Spleen (tissue), 11 donors: ENCODE results near the gene VRTN. TPM values are rescaled to one million over a fixed set of nuclear protein-coding genes. Genes with fewer than 3 reads are reported as not detected.

Experiments
- DNase-seq: peaks from one replicate; pipeline ENCODE4 v3.0.0-alpha.2; 2020
- H3K27ac ChIP-seq, 8 donors: fragments of 200-600 bp; sonication (generic) in 7 of 8; 1 replicate in 4 of 8; 2 replicates in 4 of 8; pipeline versions ENCODE4 v1.5.0 to v1.8.0; 2016 to 2021; ENCODE audit warnings: inconsistent platforms in 4 of 8, mild to moderate bottlenecking in 4 of 8, moderate library complexity in 1 of 8
- H3K27me3 ChIP-seq, 7 donors: fragments of 200-600 bp; sonication (generic) in 6 of 7; replicated peaks in 1 of 7; 1 replicate in 4 of 7; 2 replicates in 3 of 7; pipeline versions ENCODE4 v1.5.0 to v1.8.0; 2016 to 2021; ENCODE audit warnings: inconsistent platforms in 3 of 7, mild to moderate bottlenecking in 1 of 7
- H3K36me3 ChIP-seq, 6 donors: fragments of 200-600 bp; sonication (generic) in 5 of 6; 1 replicate in 4 of 6; 2 replicates in 2 of 6; pipeline versions ENCODE4 v1.5.0 to v1.8.0; 2016 to 2021; ENCODE audit warnings: inconsistent platforms in 2 of 6
- H3K4me1 ChIP-seq, 6 donors: fragments of 200-600 bp; sonication (generic) in 5 of 6; 1 replicate in 3 of 6; 2 replicates in 3 of 6; pipeline versions ENCODE4 v1.5.0 to v1.8.0; 2016 to 2021; ENCODE audit warnings: inconsistent platforms in 3 of 6
- H3K4me3 ChIP-seq, 8 donors: fragments of 200-600 bp; sonication (generic) in 7 of 8; 1 replicate in 4 of 8; 2 replicates in 4 of 8; pipeline versions ENCODE4 v1.5.0 to v1.8.0; 2016 to 2021; ENCODE audit warnings: inconsistent platforms in 4 of 8, mild to moderate bottlenecking in 4 of 8, moderate library complexity in 2 of 8
- H3K9me3 ChIP-seq, 8 donors: fragments of 200-600 bp; sonication (generic) in 7 of 8; 1 replicate in 4 of 8; 2 replicates in 4 of 8; pipeline versions ENCODE4 v1.5.0 to v1.8.0; 2016 to 2021; ENCODE audit warnings: inconsistent platforms in 4 of 8
- CTCF ChIP-seq, 11 experiments: fragments of 200-600 bp in 7 of 11; fragments of 450-650 bp in 4 of 11; sonication (generic) in 4 of 11; IDR thresholded peaks in 8 of 11; conservative IDR thresholded peaks in 3 of 11; 1 replicate in 7 of 11; 2 replicates in 4 of 11; pipeline versions ENCODE4 v1.4.0 to v1.8.0; 2016 to 2021; ENCODE audit warnings: antibody characterized with exemption in 11 of 11, inconsistent platforms in 4 of 11, mild to moderate bottlenecking in 1 of 11
- POLR2A ChIP-seq, 3 donors: fragments of 450-650 bp; IDR thresholded peaks; one replicate each; pipeline ENCODE4 v1.5.1; 2017; ENCODE audit warnings: antibody characterized with exemption in 3 of 3, mild to moderate bottlenecking in 1 of 3
- POLR2AphosphoS5 ChIP-seq, 3 donors: sonication (generic); formaldehyde crosslinking; IDR thresholded peaks; one replicate each; pipeline ENCODE4 v1.5.1; 2017; ENCODE audit warnings: antibody characterized with exemption in 3 of 3
- WGBS, 5 donors: extraction: QIAGEN DNeasy Blood & Tissue Kit in 3 of 5; methylation state at CpG; one replicate each; pipeline versions ENCODE4 v1.1.5 to v1.1.7; 2013 to 2018; 5-methylcytosine and 5-hydroxymethylcytosine counted together
- intact Hi-C: fragments of 100-400 bp; cut with DNase I; formaldehyde crosslinking; loops from one replicate; pipeline ENCODE4 v1.15.0; 2023; ENCODE audit warnings: low total_unique reads
- polyA plus RNA-seq, 3 donors: library from polyadenylated mRNA; stranded (reverse); fragments of 200-250 nt; gene quantifications; one replicate each; pipeline ENCODE4 v1.2.1, GENCODE V29; 2013
- total RNA-seq, 7 donors: library from RNA; depleted of rRNA in 3 of 7; stranded (reverse); fragments of >200 nt in 3 of 7; fragmentation: NEBNext Ultra II Directional in 4 of 7; extraction: Animal tissue kit (Norgen Biotek cat#: 25700) in 4 of 7; gene quantifications; one replicate each; pipeline versions ENCODE4 v1.1.0 to v1.2.1, GENCODE V29; 2016 to 2021
- donor health status: healthy with polysubstance abuse.
- donor health status: DM: no; HTN: no; CAD: no; lungs with moderate emphysema.
- donor health status: DM: no; HTN: no; CAD: no.
- donor health status: Bipolar disorder and iron deficiency.
- donor health status: healthy.
- donor health status: DM: no; HTN: no; CAD: no.
- donor health status: DM: yes; HTN: yes; CAD: no.

VRTN gene
- total and polyA plus RNA-seq, 10 donors, result 0.07 to 0.21 (median 0.10) TPM; not detected in 7

- Histone ChIP-seq H3K27me3 (no peaks in the 10 kb centered on the region), H3K9me3 (no peaks in the 10 kb centered on the region), H3K4me3 (peak overlapping the region; percentile 64 to 97 (median 88)), H3K27ac (peak overlapping the region; percentile 67 to 93 (median 89)), H3K36me3 (peaks cover 0 to 30% (median 20%) of the 10 kb centered on the region in 6 donors), H3K4me1 (peaks cover 25 to 58% (median 39%) of the 10 kb centered on the region in 6 donors)
- TF ChIP-seq CTCF (IDR thresholded peaks at IDR 0.05 in 8 of 11, conservative IDR thresholded peaks at IDR 0.05 in 3 of 11), result peak; percentile 15 to 49 (median 45)
- TF ChIP-seq POLR2A (IDR thresholded peaks at IDR 0.05), result no peak
- WGBS, 5 donors, result 0 to 1% (median 1%) methylated on average over 6 of the region's 6 CpGs
- intact Hi-C loops, result no loop called here
- DNase-seq, result no peak
Measured at GRCh38 chr14:74302152-74302628, 46.1 kb upstream of the VRTN start.

GRCh38 chr14:74302634-74303569 lies 45.4 kb upstream of the VRTN start, which contains the start of gene ABCD4:
Gene ABCD4, minus strand, starts transcription at chr14:74302934. Its CDS starts 22 bp downstream, at chr14:74302912.
- no peaks in the 10 kb centered on the region for H3K27me3 ChIP-seq
- H3K27ac ChIP-seq, result peak within 1 kb of the TSS; percentile 67 to 93 (median 89)
- peak; percentile 89 to 92 (median 90) for TF ChIP-seq POLR2AphosphoS5 (IDR thresholded peaks at IDR 0.05)
- TF ChIP-seq CTCF (IDR thresholded peaks at IDR 0.05 in 8 of 11, conservative IDR thresholded peaks at IDR 0.05 in 3 of 11), result peak in 6 of 11 experiments; percentile 10 to 58 (median 48)
- peak in 2 of 3 donors; percentile 58 to 66 for TF ChIP-seq POLR2A (IDR thresholded peaks at IDR 0.05)
- H3K36me3 ChIP-seq, result peaks cover 0 to 22% (median 13%) of the 10 kb centered on the region in 6 donors
- no peaks in the 10 kb centered on the region for H3K9me3 ChIP-seq
- DNase-seq, result peak; percentile 98
- 13 to 21% (median 14%) methylated on average over 37 to 61 of the region's 61 CpGs for WGBS, 5 donors
- intact Hi-C loops, result no loop called here
- H3K4me3 ChIP-seq, result peak within 1 kb of the TSS; percentile 64 to 97 (median 88)
- peaks cover 25 to 58% (median 39%) of the 10 kb centered on the region in 6 donors for H3K4me1 ChIP-seq

GRCh38 chr14:74308695-74309094 lies 39.6 kb upstream of the VRTN start:
- intact Hi-C loops, result no loop called here
- WGBS, 5 donors, result 69 to 84% (median 79%) methylated on average over 5 of the region's 5 CpGs
- H3K27ac ChIP-seq, result no peak overlapping the region
- H3K36me3 ChIP-seq, result no peaks in the 10 kb centered on the region
- H3K4me3 ChIP-seq, result no peak overlapping the region
- H3K4me1 ChIP-seq, result peaks cover 0 to 5% (median under 1%) of the 10 kb centered on the region in 6 donors
- no peaks in the 10 kb centered on the region for H3K27me3 ChIP-seq
- H3K9me3 ChIP-seq, result no peaks in the 10 kb centered on the region
- TF ChIP-seq CTCF (IDR thresholded peaks at IDR 0.05 in 8 of 11, conservative IDR thresholded peaks at IDR 0.05 in 3 of 11), result no peak
- DNase-seq, result no peak
